ENCODE results near the gene ARPC4.

DNA sequence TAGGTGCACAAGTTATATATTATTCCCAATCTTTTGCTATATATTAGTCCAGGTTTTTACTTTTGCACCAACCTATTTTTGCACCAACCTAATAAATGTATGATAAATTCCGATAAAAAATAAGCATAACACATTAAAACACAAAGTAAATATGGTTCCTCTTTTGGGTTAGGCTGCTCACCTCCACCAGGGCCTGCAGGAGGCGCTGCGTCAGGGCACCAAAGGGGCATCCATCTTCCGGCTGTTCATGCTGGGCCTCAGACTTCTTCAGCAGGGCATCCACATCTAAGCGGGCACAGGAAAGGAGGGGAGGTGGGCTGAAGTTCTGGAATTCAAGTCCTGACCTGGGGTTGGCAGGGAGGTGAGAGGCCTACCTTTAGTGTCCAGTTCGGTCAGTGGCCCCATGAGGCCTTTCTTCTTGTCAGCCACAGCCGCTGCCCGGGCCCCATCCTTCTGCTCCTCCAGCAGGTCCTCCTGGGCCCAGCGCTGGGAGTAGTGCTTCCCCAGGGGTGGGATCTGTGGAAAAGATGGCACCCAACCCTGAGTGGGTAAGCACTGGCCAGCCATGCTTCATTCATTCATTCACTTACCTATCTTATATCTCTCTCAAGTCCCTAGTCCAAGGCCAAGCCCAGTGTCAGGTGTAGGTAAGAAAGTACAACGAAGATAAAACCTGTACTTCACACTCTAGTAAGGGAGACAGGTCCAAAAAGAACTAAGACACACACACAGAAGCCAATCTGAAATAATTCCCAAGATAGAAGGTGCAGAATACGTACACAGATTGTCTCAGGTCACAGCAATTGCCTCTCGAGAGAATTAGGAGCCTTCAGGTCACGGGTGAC, 5.8 kb upstream of the ARPC4 start:
- no peak for TF ChIP-seq EZH2 (IDR thresholded peaks at IDR 0.05; ENCODE audit: borderline replicate concordance)
- TF ChIP-seq EZH2phosphoT487 (IDR thresholded peaks at IDR 0.05; ENCODE audit: low read depth, severe bottlenecking, unreplicated experiment), result no peak
- TF ChIP-seq, protein P1, sequence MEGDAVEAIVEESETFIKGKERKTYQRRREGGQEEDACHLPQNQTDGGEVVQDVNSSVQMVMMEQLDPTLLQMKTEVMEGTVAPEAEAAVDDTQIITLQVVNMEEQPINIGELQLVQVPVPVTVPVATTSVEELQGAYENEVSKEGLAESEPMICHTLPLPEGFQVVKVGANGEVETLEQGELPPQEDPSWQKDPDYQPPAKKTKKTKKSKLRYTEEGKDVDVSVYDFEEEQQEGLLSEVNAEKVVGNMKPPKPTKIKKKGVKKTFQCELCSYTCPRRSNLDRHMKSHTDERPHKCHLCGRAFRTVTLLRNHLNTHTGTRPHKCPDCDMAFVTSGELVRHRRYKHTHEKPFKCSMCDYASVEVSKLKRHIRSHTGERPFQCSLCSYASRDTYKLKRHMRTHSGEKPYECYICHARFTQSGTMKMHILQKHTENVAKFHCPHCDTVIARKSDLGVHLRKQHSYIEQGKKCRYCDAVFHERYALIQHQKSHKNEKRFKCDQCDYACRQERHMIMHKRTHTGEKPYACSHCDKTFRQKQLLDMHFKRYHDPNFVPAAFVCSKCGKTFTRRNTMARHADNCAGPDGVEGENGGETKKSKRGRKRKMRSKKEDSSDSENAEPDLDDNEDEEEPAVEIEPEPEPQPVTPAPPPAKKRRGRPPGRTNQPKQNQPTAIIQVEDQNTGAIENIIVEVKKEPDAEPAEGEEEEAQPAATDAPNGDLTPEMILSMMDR (IDR thresholded peaks at IDR 0.05; ENCODE audit: poor library complexity), result peak; percentile 33
